Measurements from ENCODE around the gene KMT2E.
A peak's percentile ranks its signal among the peaks of the same experiment; 100 is the strongest.

KMT2E gene

GRCh38 chr7:105088456-105088855 is 74.5 kb downstream of the KMT2E start:
- TF ChIP-seq CTCF (IDR thresholded peaks at IDR 0.05; ENCODE audit: control extremely low read depth, extremely low read depth, low read depth, missing control alignments) = no peak
- DNase-seq (ENCODE audit: extremely low spot score) = no peak
- CTCF ChIA-PET = interaction anchor here (1.3 to 2.2 kb wide), 3 partner anchors 10 to 16 kb away, joined by 3 to 7 read pairs (median 4); no protein-coding TSS in a partner anchor
- POLR2A ChIA-PET = no interaction called here

GRCh38 chr7:105094966-105095365 is 81.0 kb downstream of the KMT2E start:
- CTCF ChIA-PET = no interaction called here
- no peak for TF ChIP-seq CTCF (IDR thresholded peaks at IDR 0.05; ENCODE audit: control extremely low read depth, extremely low read depth, low read depth, missing control alignments)
- POLR2A ChIA-PET = no interaction called here
- no peak for DNase-seq (ENCODE audit: extremely low spot score)

- ChIA-PET POLR2A (no interaction called here), CTCF (no interaction called here)
- no peak for DNase-seq (ENCODE audit: extremely low spot score)
- no peak for TF ChIP-seq CTCF (IDR thresholded peaks at IDR 0.05; ENCODE audit: control extremely low read depth, extremely low read depth, low read depth, missing control alignments)
Observed at GRCh38 chr7:105096306-105096705, 82.3 kb downstream of the KMT2E start.

- CTCF ChIA-PET = interaction anchor here (1.7 kb wide), 1 partner anchor 10 kb away, joined by 7 read pairs; no protein-coding TSS in a partner anchor
- DNase-seq (ENCODE audit: extremely low spot score) = no peak
- POLR2A ChIA-PET = no interaction called here
- TF ChIP-seq CTCF (IDR thresholded peaks at IDR 0.05; ENCODE audit: control extremely low read depth, extremely low read depth, low read depth, missing control alignments) = no peak
Observed at GRCh38 chr7:105097619-105098018, 83.6 kb downstream of the KMT2E start.

GRCh38 chr7:105098863-105099515 is 85.0 kb downstream of the KMT2E start:
- DNase-seq (ENCODE audit: extremely low spot score) = peak; percentile 22
- ChIA-PET POLR2A (no interaction called here), CTCF (interaction anchor here (0.6 to 2.7 kb wide), 5 partner anchors 11 to 19 kb away, joined by 3 to 12 read pairs (median 5); no protein-coding TSS in a partner anchor)

GRCh38 chr7:105101864-105102263 is 87.9 kb downstream of the KMT2E start:
- peak; percentile 16 for DNase-seq (ENCODE audit: extremely low spot score)
- CTCF ChIA-PET = no interaction called here
- TF ChIP-seq CTCF (IDR thresholded peaks at IDR 0.05; ENCODE audit: control extremely low read depth, extremely low read depth, low read depth, missing control alignments) = no peak
- POLR2A ChIA-PET = no interaction called here

More at GRCh38 chr7:105098863-105099515, 85.0 kb downstream of the KMT2E start:
- TF ChIP-seq CTCF (IDR thresholded peaks at IDR 0.05; ENCODE audit: control extremely low read depth, extremely low read depth, low read depth, missing control alignments) = no peak

All from GM10248 (cell line).